Head of caudate nucleus (tissue), 42 donors: ENCODE results near the gene C19orf38.
"Not testable (repeated sequence)": the region's sequence is repeated elsewhere in the genome, so short reads cannot be mapped to it uniquely, and the experiment has no call there.

ENCODE experiments used
- DNase-seq, 42 donors: peaks; one replicate each; pipeline versions ENCODE4 v3.0.0 to v3.0.0-alpha.2; 2020 to 2021; ENCODE audit warnings: mixed read lengths in 7 of 42
- intact Hi-C: fragments of 100-400 bp; cut with DNase I; formaldehyde crosslinking; loops from one replicate; pipeline ENCODE4 v1.15.0; 2022

Gene C19orf38

DNA sequence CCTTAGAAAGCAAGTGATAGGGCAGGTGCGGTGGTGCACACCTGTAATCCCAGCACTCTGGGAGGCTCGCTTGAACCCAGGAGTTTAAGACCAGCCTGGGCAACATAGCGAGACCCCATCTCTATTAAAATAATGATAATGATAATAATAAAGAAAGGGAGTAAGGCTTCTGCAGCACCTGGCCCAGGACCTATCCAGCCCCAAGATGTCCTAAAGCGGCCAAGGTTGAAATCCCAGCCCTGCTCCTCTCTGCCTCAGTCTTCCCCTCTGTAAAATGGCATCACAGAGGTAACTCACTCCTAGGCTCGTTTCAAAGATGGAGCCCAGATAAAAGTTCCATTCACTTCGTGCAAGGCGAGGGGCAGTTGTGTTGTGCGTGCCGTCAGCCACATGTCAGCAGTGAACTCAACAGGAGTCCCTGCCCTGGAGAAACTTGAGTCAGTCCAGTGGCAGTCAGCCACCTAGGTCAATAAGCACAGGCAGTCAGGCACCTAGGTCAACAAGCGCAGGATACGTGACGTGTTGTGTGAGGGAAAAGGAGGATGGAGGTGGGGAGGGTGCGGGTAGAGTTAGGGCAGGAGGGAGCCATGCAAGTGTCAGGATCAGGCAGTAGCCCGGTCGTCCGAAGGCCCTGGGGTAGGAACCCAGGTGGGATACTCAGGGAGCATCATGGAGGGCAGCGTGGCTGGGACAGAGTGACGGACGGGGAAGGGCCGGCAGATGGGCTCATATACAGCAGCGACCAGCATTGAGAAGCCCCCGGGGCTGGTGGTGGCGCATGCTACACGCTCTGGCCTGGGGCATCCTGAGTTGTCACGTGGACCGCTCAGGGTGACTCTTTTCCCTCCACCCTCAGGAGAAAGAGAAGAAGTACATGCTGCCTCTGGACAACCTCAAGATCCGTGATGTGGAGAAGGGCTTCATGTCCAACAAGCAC is 28.8 kb upstream of the C19orf38 start:
- DNase-seq: no peak
- intact Hi-C loops: no loop called here

DNA sequence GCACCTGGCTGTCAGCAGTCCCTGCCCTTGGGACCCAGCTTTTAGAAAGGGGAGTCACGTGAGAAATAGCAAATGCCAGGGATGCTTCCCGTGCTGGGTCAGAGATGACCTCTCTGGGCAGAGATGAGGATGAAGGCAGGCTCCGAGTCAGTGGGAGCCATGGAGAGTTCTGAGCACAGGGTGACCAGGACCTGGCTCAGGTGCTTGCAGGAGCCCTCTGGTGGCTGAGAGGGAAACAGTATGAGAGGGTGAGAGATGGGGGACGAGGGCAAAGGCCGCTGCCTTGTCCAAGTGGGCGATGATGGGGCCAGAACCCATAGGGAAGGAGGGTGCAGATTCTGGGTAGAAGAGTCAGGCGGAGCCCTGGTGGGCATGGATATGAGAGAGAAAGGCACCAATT is 28.0 kb upstream of the C19orf38 start:
- intact Hi-C loops: no loop called here
- no peak for DNase-seq

- DNase-seq: no peak
- intact Hi-C loops: no loop called here
These were observed 24.5 kb upstream of the C19orf38 start for GRCh38 chr19:10823690-10824089.

- DNase-seq: no peak
- intact Hi-C loops: no loop called here
These were observed 22.0 kb upstream of the C19orf38 start for GRCh38 chr19:10826231-10826630.

DNA sequence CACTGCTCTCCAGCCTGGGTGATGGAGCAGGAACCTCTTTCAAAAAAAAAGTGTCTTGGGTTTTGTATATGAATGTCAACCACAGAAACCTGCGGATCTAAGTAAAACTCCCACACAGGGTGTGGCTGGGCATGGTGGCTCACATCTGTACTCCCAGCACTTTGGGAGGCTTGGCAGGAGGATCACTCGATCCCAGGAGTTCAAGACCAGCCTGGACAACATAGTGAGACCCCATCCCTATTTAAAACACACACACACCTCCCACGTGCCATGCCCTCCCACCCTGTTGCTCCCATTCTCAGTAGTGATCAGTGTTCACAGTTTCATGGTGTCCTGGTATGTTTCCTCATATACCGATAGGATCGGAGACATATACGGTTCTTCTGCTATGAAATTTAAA is 21.4 kb upstream of the C19orf38 start:
- peak in 1 of 42 donors; percentile 9 for DNase-seq
- intact Hi-C loops: no loop called here

DNA sequence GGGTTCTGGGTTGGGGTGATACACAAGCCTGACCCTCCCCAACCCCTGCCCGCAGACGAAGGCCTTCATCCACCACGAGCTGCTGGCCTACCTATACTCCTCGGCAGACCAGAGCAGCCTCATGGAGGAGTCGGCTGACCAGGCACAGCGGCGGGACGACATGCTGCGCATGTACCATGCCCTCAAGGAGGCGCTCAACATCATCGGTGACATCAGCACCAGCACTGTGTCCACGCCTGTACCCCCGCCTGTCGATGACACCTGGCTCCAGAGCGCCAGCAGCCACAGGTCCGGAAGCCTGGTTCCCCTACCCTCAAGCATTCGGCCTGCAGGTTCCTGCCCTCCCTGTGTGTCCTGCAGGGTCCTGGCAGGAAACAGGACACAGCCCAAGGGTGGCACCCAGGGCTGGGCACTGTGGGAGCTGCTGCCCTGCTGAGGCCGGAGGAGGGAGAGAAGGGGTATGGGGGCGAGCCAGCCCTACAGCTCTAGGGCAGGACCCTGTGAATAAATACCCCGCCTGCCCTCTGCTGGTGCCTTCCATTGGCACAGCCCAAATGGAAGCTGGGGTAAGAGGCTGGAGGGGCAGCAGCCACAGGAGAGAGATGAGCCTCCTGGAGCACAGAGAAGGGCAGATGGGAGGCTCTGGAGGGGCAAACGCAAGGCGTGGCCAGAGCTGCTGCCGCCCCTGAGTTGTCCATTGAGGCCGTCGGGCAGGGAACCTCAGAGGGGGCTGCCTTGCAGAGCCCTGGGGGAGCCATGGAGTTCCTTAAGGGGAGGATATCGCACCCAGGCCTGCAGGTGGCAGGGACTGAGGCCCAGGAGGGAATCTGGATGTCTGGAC is 19.0 kb upstream of the C19orf38 start:
- peak in 2 of 42 donors; percentile 6 to 42 for DNase-seq
- intact Hi-C loops: no loop called here

- DNase-seq: no peak
- intact Hi-C loops: loop anchor here (10.0 kb wide), 1 partner anchor 115 kb away; the partner anchor contains the start of gene DNM2
These were observed 18.2 kb upstream of the C19orf38 start for GRCh38 chr19:10829967-10830366.

DNA sequence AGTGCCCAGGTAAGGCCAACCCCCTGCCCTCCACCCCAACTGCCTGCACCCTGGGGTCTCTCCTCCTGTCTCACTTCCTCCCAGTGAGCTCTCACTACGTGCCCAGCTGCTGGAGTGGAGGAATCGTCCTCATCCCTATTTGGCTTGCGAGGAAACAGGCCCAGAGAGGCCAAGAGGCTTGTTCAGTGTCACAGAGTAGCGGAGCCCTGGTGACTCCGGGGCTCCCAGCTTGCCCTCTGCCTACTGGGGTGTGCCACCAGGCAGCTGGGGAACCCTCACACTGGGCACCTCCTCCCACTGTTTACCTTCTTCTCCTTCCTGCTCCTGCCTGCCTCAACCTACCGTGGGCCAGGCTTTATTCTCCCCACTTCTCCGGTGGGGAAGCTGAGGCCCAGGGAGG is 17.8 kb upstream of the C19orf38 start:
- intact Hi-C loops: loop anchor here (10.0 kb wide), 1 partner anchor 116 kb away; the partner anchor contains the start of gene DNM2

GRCh38 chr19:10830931-10831779 is 17.1 kb upstream of the C19orf38 start:
- intact Hi-C loops: loop anchor here (10.0 kb wide), 1 partner anchor 116 kb away; the partner anchor contains the start of gene DNM2
- no peak for DNase-seq

More for the DNA sequence above, 17.8 kb upstream of the C19orf38 start:
- DNase-seq: no peak

DNA sequence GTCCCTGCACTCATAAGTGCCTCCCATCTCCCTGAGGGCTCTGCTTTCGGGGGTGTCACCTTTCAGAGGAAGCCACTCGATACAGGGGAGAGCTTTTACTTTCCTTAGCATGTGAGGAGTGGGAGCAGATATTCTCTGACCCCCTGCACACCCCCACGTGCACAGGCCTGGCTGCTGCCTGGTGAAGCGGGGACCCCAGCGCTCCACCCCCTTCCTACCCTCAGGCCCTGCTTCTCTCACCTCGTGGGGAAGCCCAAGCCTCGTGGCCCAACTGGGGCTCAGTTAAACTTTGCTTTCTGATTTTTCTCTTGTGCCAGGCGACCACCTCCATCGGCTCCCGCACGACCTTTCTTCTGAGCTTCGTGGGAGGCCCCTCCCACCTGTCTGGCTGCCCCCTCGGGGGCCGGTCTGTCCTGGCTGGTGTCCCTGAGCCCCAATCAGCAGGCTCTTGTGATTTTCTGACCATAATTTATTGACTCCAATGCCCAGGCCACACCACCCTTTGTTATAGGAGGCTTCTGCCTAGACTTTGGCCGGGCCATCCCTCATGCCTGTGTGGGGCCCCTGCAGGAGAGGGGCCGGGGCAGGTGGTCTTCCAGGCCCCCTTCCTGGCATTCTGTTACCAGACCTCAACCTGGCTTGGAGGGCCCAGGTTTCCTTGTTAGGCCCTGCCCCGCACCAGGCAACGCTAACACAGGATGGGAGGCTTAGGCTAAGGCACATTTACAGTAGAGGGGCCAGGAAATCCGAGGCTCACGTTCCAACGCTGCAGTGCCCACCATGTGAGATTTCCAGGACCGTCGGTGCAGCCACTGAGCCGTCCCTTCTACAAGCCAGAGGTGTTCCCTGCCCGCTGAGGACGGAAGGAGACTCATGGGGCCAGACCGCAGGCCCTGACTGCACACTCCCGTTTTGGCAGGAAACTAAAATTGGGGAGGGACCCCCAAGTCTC is 16.0 kb upstream of the C19orf38 start:
- peak in 2 of 42 donors; percentile 12 to 35 for DNase-seq
- intact Hi-C loops: loop anchor here (10.0 kb wide), 1 partner anchor 117 kb away; the partner anchor contains the start of gene DNM2

GRCh38 chr19:10832939-10833296 is 15.3 kb upstream of the C19orf38 start:
- DNase-seq: peak in 1 of 42 donors; percentile 15
- intact Hi-C loops: loop anchor here (10.0 kb wide), 1 partner anchor 118 kb away; the partner anchor contains the start of gene DNM2

- intact Hi-C loops: loop anchor here (10.0 kb wide), 1 partner anchor 120 kb away; the partner anchor contains the start of gene DNM2
- peak in 11 of 42 donors; percentile 9 to 40 (median 27) for DNase-seq
These were observed 13.0 kb upstream of the C19orf38 start for GRCh38 chr19:10835089-10835753.

DNA sequence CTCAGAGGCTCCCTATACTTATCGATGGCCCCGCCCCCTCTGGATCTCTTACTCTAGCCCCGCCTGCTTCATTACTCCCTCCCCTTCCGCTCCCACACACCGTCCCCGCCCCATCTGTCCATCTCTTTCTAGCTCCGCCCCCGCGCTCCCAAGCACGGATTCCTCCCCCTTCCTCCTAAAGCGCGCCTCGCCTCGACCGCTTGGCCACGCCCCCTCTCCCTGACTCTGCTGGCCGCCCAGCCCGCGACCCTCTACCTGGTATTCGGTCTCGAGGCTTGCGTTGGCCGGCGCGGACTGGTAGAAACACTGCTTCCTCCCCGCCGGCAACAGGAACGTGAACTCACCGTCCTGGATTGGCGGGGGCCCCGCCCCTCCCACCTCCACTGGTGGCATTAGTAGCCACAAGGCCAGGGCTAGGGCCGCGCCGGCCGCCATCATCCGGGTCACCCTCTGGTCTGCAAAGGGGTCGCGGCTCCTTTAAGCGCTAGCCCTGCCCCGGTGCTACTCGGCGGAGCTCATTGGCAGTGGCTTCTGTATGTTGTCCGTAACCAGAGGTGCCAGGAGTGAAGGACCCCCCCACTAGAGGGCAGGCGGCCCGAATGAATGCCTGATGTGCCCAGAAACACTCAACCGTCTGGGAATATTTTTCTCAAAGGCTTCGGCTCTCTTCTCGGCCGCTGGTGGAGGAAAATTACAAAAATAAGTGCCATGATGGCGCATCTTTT is 12.3 kb upstream of the C19orf38 start, which contains the start of gene TMED1:
Gene TMED1, minus strand, starts transcription at position 459 of the 725 bp plus-strand sequence. Its CDS starts 21 bp downstream, at position 438.
- intact Hi-C loops: loop anchor here (10.0 kb wide), 1 partner anchor 121 kb away; the partner anchor contains the start of gene DNM2

GRCh38 chr19:10836479-10837330 is 11.5 kb upstream of the C19orf38 start:
- peak in 40 of 42 donors; percentile 75 to 94 (median 86) for DNase-seq
- intact Hi-C loops: loop anchor here (10.0 kb wide), 1 partner anchor 122 kb away; the partner anchor contains the start of gene DNM2

More for the DNA sequence above, 12.3 kb upstream of the C19orf38 start, which contains the start of gene TMED1:
- DNase-seq: peak; percentile 94 to 100 (median 99)

GRCh38 chr19:10837649-10838048 is 10.6 kb upstream of the C19orf38 start:
- DNase-seq: not testable (repeated sequence)
- intact Hi-C loops: loop anchor here (10.0 kb wide), 1 partner anchor 123 kb away; the partner anchor contains the start of gene DNM2
